GF-D8 (cell line): ENCODE results near the gene PIEZO2.
"Not testable (repeated sequence)": the region's sequence is repeated elsewhere in the genome, so short reads cannot be mapped to it uniquely, and the experiment has no call there.

Experiments
- DNase-seq: peaks from one replicate; lab custom pipeline; 2025; lab: John Stamatoyannopoulos, UW

The PIEZO2 gene

GRCh38 chr18:11149441-11150270 is at the start of gene PIEZO2:
PIEZO2 (minus strand) TSS chr18:11149569; CDS start chr18:11148588, 981 bp downstream.
- no peak for DNase-seq

GRCh38 chr18:11183637-11184036 is 34.3 kb upstream of the PIEZO2 start:
- no peak for DNase-seq

DNA sequence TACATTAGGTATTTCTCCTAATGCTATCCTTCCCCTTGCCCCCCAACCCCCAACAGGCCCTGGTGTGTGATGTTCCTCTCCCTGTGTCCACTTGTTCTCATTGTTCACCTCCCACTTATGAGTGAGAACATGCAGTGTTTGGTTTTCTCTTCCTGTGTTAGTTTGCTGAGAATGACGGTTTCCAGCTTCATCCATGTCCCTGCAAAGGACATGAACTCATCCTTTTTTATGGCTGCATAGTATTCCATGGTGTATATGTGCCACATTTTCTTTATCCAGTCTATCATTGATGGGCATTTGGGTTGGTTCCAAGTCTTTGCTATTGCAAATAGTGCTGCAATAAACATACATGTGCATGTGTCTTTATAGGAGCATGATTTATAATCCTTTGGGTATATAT is 32.3 kb upstream of the PIEZO2 start:
- not testable (repeated sequence) for DNase-seq

- DNase-seq = no peak
Measured at GRCh38 chr18:11179959-11180519, 30.7 kb upstream of the PIEZO2 start.

- no peak for DNase-seq
Measured at GRCh38 chr18:11178951-11179549, 29.7 kb upstream of the PIEZO2 start.

DNA sequence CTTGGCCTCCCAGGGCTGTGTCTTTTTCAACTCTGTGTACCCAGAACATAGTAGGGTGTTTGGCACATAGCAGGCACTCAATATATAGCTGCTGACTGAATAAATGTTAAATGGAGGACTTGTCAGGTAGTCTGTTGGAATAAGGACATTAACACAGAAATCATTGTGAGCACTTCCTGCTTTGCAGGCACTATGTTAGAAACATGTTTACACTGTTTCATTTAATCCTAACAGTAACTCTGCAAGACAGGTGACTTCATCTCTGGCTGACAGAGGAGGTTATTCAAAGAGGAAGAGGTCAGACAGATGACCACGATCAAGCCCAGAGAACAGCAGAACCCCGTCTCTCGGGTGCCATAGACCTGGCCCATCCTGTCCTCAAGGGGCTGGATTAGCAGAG is 28.0 kb upstream of the PIEZO2 start:
- no peak for DNase-seq

GRCh38 chr18:11176481-11176881 is 27.1 kb upstream of the PIEZO2 start:
- no peak for DNase-seq

DNA sequence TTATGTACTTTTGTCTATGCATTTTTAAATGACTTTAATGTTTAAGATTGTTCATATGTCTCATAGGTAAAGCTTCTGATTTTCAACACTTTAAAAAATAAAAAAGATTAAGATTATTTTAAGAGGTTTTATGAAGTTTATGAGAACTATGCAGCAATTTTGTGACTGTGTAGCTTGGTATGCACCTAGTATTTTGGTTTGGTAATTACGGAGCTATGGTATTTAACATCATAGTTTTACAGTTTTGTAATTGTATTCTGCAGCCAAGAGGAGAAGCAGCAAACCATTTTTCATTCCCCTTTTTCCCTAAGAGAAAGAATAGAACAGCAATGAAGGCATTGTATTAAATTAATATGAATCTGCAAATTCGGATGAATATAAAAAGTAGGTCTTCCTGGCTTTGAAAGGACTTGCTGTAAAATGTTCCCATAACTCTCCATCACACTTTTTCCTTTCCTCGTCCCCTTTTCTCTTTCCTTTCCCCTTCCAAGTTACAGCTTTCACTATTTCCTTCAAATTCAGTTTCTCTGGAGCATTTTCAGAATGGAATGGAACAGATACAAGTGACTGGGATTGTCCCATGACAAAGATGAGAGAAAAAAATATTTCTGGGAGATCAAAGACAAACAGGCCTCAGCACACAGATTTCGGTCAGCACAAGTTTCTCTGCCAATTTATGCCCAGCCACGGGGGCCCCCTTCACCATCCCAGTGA is 26.1 kb upstream of the PIEZO2 start:
- no peak for DNase-seq

- DNase-seq = not testable (repeated sequence)
Measured at GRCh38 chr18:11174179-11174578, 24.8 kb upstream of the PIEZO2 start.

- no peak for DNase-seq
Measured at GRCh38 chr18:11167778-11168177, 18.4 kb upstream of the PIEZO2 start.

GRCh38 chr18:11165952-11166351 is 16.6 kb upstream of the PIEZO2 start:
- DNase-seq = no peak

- no peak for DNase-seq
Measured at GRCh38 chr18:11165138-11165537, 15.8 kb upstream of the PIEZO2 start.

- DNase-seq = no peak
Measured at GRCh38 chr18:11163665-11164064, 14.3 kb upstream of the PIEZO2 start.

GRCh38 chr18:11162889-11163288 is 13.5 kb upstream of the PIEZO2 start:
- DNase-seq = no peak

- DNase-seq = no peak
Measured at GRCh38 chr18:11162462-11162861, 13.1 kb upstream of the PIEZO2 start.

DNA sequence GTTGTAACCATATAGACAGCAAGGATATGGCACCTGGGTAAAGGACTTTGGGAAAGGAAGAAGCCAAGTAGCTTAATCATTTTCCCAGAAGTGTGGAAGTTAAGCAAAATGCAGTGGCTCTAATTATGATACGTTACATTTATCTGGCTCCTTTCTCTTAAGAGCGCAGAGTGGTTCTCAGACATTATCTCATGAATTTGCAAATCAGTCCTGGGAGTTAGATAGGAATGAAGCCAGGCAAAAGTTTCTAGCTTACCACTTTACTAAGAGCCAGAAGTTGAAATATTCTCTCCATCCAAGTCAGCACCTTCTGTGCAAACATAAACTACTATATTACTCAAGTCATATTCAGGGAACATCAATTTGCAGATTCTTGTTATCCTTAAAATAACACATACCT is 10.9 kb upstream of the PIEZO2 start:
- no peak for DNase-seq

GRCh38 chr18:11159844-11160243 is 10.5 kb upstream of the PIEZO2 start:
- DNase-seq = no peak

- DNase-seq = no peak
Measured at GRCh38 chr18:11156978-11157377, 7.6 kb upstream of the PIEZO2 start.

- DNase-seq = no peak
Measured at GRCh38 chr18:11155034-11155759, 5.8 kb upstream of the PIEZO2 start.

GRCh38 chr18:11154368-11154989 is 5.1 kb upstream of the PIEZO2 start:
- no peak for DNase-seq

DNA sequence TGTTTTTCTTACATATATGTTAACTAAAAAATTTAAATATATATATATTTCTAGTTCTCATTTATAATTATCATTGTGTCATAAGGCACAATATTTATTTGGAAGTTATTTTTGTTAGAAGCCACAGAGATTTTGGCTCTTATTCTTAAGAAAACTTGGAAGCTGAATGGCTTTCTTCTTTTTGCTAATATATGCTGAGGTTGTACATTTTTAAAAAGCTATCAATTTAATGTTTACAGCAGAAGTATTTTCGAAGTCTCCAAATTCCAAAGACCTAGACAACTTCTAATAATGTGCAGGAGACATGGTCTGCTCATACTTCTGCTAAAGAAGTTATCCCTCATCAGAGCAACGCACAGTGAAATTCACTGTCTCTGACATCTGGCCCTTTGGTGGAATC is 3.7 kb upstream of the PIEZO2 start:
- no peak for DNase-seq

DNA sequence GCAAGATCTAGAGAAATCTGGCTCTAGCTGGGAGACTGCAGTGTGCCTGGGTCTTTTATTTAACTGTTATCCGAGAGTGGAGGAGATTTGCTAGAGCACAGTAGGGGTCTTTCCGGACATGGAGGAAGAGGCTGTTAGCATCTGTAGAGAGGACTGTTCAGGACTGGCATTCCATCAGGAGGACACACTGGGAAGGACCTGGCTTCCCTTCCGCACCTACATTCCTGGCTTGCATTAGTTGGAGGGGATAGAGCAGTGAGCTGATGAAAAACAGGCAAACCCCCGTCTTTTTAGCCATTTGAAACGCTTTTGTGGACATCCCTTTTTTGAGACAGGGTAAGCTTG is 874 bp upstream of the PIEZO2 start:
- no peak for DNase-seq
